ENCODE data around the gene KLRC3.
"Not testable (repeated sequence)": the region's sequence is repeated elsewhere in the genome, so short reads cannot be mapped to it uniquely, and the experiment has no call there.

KLRC3 gene

DNA sequence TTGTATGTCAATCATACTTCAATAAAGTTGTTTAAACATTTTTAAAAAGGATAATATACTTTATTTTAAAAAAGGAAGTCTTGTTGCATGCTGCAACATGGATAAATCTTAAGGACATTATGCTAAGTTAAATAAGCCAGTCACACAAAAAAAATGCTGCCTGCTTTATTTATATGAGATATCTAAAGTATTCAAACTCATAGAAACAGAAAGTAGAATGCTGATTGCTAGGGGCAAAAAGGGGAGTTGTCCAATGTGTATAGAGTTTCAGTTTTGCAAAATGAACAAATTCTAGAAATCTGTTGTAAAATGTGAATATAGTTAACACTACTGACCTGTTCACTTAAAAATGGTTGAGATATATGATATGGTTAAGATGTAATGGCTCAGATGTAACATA is 19.6 kb downstream of the KLRC3 start:
- DNase-seq (ENCODE audit: low read depth in 3 of 3, low spot score in 1 of 3): no peak

DNA sequence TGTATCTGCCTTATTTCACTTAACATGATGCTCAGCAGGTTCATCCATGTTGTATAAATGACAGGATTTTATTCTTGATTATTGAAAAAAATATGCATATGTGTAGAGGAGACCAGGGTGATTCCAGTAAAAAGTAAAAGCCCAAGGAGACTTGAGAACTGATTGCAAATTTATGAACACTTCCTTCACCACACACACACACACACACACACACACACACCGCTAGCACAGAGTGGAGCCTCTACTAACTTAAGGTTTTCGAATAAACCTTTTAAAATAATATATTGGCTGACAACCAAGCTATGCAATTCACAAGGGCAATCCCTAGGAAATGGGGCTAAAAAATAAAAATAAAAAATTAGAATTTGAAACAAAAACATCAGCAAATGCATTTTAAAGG is 22.2 kb downstream of the KLRC3 start:
- no peak for DNase-seq (ENCODE audit: low read depth in 3 of 3, low spot score in 1 of 3)

DNA sequence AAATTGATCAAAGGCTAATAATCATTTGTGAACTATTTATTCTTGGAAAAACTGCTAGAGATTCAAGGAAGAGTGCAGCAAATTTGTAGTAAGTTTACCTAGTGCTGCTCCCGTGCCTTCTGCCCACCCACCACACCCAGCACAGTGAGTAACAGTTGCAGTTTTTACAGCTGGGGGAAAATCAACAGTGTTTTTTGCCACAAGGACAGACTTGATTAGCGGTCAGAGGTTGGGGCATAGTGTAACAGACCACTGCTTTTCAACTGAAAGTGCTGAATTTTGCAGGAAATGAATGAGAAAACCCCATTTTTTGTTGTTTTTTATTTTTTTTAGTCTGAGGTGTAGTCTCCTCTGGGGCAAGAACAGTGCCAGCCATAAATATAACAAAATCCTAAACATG is 23.1 kb downstream of the KLRC3 start:
- no peak for DNase-seq (ENCODE audit: low read depth in 3 of 3, low spot score in 1 of 3)

DNA sequence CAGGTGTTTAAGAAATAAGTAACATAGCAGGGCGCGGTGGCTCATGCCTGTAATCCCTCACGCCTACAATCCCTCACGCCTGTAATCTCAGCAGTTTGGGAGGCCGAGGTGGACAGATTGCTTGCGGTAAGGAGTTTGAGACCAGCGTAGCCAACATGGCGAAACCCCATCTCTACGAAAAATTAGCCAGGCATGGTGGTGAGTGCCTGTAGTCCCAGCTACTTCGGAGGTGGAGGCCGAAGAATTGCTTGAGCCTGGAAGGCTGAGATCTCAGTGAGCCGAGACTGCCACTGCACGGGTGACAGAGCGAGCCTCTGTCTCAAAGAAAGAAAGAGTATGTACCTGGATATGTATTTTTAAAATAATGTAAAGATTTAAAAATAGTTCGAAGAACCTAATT is 24.2 kb downstream of the KLRC3 start:
- not testable (repeated sequence) for DNase-seq (ENCODE audit: low read depth in 3 of 3, low spot score in 1 of 3)

DNA sequence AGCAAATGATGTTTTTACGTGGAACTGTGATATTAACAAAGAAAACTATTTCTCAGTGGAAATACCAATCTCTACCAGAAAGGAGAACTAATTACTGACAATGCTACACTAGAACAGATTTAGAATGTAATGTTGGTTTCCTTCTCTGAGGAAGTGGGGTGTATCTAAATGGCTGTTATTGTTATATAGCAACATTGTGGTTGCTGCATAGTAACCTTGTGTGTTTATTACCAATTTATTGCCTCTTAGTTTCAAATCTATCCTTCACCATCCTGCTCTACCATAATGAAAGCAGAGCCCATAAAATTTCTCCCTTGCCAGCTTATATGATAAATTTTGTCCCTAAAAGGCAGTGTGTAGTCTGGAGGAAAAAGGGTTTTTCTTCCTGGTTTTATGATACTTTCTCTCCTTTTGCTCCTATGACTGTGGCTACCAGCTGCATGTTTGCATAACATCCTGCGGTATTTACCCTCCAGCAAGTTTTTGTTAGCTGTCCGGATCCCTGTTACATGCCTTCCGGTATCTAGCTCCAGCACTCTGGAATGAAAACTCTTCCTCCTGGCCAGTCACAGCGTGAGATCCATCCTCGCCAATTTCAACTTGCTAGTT is 24.9 kb downstream of the KLRC3 start:
- no peak for DNase-seq (ENCODE audit: low read depth in 3 of 3, low spot score in 1 of 3)

DNA sequence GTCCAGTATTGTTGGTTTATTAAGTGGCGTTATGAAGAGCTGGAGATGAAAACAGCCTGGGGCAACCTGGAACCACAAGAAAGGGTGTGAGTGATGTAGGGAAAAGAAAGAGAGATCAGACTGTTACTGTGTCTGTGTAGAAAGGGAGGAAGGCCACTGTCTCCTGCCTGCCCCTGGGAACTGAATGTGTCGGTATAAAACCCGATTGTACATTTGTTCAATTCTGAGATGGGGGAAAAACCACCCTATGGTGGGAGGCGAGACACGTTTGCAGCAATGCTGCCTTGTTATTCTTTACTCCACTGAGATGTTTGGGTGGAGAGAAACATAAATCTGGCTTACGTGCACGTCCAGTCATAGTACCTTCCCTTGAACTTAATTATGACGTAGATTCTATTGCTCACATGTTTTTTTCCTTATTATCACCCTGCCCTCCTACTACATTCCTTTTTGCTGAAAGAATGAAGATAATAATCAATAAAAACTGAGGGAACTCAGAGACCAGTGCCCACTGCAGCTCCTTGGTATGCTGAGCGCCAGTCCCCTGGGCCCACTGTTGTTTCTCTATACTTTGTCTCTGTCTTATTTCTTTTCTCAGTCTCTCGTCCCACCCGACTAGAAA is 25.8 kb downstream of the KLRC3 start:
- DNase-seq (ENCODE audit: low read depth in 3 of 3, low spot score in 1 of 3): not testable (repeated sequence)

DNA sequence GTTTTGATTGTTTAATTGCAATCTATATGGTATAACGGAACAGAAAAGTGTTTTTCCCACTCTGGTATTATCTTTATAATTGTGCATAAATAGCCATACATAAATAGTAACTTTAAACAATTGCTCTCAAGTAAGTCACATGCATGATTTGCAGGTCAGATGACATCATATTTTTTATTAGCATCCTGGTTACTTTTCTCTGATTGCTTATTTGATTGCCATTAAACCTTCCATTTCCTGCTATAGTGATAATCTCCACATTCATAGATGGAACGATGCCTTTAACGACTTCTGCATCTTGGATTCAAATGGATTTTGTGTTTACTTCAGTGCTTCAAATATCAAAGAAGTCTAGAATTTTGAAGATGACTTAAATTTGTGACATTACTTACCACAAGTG is 27.1 kb downstream of the KLRC3 start:
- DNase-seq (ENCODE audit: low read depth in 3 of 3, low spot score in 1 of 3): no peak

DNA sequence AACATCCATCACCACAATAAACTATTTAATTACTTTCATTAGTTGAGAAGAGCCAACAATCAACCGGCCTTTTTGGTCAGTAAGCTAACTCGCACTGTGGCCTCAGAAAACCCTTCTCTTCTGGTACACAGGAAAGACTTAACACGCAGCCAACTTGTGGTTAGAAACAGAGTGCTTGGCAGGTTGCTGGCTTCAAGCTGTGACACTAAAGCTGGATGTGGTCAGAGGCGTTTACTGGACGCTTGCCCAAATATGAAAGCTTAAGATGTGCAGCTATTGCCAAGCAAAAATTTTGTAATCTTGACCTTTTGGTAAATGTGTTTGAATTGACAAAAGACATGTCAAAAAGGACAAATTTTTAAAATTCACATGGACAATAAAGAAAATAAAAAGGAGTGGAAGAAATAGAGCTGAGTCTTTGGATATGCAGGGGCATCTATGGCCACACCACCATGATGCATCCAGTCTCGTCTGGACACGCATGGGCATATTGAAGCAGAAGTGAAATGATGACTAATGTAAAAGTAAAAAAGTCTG is 27.9 kb downstream of the KLRC3 start:
- no peak for DNase-seq (ENCODE audit: low read depth in 3 of 3, low spot score in 1 of 3)

DNA sequence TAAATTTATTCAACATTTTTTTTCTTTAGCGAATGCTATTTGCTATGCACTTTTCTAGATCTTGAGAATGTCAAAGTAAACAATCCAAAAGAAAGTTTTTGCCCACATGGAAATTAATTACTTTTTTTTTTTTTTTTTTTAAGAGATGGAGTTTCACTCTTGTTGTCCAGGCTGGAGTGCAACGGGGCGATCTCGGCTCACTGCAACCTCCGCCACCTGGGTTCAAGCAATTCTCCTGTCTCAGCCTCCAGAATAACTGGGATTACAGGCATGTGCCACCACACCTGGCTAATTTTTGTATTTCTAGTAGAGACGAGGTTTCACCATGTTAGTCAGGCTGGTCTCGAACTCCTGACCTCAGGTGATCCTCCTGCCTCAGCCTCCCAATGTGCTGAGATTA is 29.4 kb downstream of the KLRC3 start:
- not testable (repeated sequence) for DNase-seq (ENCODE audit: low read depth in 3 of 3, low spot score in 1 of 3)

DNA sequence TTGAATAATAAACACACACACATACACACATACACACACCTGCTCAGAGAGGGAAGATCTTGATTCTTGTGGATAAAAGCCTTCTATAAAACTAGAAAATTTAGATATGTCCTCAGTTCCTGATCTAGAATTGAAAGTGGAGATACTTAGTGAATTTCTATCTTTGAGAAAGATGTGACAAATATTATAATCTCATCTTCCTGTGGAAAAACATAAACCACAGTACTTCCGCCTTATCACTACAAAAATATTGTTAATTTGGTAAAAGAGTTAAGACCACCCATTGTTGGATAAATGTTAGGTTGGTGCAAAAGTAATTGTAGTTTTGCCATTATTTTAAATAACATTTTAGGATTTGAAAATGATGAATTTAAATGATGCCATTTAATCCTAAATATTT is 30.5 kb downstream of the KLRC3 start, which contains the start of gene KLRK1:
KLRK1 (minus strand) TSS at position 138 of the 400 bp plus-strand sequence. CDS start 1,231 bp downstream, outside the sequence.
- no peak for DNase-seq (ENCODE audit: low read depth in 3 of 3, low spot score in 1 of 3)

DNA sequence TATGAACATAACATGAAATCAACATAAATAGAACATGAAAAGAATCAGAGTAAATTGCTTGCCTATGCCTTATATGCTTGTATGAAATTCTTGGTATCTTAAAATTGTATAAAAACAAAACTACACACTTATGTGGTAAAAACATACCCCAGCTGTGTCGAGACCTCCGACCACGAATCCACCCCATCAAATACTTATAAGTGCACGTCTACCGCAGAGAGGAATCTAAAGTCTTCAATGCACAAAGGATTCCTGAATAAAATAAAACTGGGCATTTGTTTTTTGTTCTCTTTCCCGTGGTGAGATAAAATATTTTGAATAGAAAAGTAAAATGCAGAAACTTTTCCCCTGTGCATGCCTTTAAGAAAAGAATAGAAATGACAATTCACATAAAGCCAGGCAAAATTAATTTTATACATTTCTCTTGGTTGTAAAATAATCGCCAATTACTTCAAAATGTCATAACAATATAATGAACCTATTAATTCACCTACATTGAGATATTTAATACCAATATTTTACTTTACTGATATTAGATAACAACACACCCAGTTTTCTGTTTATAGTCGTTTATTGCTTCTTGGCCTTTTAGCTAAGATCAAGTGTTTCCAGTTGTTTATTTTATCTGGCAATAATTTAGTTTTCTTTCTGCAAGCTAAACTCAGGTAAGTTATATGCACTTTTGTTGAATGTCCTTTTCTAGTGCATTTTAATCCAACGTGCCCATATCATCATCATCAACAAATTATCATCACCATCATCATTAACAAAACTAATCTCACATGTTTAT is 31.6 kb downstream of the KLRC3 start:
- DNase-seq (ENCODE audit: low read depth in 3 of 3, low spot score in 1 of 3): no peak

DNA sequence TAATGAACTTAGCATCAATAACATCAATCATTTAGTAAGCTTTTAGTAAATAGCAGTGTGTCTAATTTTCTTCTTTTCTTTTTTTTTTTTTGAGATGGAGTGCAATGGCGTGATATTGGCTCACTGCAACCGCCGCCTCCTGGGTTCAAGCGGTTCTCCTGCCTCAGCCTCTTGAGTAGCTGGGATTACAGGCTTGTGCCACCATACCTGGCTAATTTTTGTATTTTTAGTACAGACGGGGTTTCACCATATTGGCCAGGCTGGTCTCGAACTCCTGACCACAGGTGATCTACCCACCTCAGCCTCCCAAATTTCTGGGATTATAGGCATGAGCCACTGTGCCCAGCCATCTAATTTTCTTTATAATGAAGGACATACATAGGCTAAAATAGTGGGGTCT is 32.9 kb downstream of the KLRC3 start:
- not testable (repeated sequence) for DNase-seq (ENCODE audit: low read depth in 3 of 3, low spot score in 1 of 3)

DNA sequence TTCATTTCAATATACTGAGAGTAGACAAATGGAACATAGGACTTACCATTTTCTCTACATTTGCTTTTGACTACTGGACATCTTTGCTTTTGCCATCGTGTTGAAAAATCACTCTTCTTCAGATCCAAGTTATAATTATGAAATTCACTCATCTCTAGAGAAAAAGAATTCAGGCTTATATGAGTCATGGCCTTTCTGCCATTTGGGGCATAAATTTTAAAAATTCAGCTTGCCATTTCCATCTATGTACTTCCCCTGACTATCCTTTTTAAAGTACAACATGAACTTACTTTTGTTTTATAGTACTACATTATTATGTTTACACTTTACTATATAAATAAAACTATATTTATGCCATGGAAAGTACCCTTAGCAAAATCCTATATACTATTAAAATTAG is 33.5 kb downstream of the KLRC3 start:
- DNase-seq (ENCODE audit: low read depth in 3 of 3, low spot score in 1 of 3): no peak

DNA sequence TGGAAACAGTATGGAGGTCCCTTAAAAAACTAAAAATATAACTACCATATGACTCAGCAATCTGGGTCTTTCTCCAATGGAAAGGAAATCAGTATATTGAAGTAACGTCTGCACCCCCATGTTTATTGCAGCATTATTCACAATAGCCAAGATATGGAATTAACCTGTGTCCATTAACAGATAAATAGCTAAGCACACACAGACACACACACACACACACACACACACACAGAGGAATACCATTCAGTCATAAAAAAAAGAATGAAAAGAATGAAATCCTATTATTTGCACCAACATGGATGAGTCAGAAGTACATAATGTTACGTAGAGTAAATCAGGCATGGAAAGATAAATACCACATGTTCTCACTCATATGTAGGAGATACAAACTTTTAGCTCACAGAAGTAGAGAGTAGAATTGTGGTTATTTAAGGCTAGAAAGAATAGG is 35.2 kb downstream of the KLRC3 start:
- DNase-seq (ENCODE audit: low read depth in 3 of 3, low spot score in 1 of 3): no peak

DNA sequence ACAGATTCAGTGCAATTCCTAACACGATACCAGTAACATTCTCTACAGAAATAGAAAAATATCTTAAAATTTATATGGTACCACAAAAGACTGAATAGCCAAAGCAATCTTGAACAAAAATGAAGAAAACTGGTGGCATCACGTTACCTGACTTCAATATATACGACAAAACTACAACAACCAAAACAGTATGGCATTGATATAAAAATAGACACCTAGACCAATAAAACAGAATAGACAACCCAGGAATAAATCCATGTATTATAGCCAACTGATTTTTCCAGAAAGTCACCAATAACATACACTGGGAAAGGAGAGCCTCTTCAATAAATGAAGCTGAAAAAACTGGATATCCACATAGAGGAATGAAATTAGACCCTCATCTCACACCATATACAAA is 36.2 kb downstream of the KLRC3 start:
- DNase-seq (ENCODE audit: low read depth in 3 of 3, low spot score in 1 of 3): no peak

DNA sequence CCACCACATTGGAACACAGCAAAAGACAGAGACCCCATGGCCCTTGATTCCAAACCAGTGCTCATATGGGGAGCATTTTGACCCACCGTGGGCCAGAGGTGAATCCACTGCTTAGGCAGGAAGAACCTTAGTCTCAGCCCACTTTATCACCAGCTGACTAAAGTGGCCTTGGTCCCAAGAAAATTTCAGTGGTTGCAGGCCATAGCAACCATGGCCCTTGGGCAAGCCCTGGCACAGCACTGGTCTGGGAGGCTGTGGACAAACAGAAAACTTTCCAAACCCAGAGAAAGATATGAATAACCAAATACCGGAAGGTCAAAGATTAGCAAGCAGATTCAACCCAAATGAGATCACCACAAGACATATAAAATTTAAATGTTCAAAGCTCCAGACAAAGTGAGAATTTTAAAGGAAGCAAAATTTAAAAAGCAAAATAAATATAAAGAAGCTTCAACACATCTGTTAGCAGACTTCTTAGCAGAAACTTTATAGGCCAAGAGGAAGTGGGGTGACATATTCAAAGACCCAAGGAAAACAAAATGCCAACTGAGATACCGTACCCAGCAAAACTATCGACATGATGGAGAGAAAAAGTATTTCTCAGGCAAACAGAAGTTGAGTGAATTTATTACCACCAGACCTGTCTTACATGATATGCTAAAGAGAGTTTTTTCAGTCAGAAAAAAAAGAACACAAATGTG is 38.3 kb downstream of the KLRC3 start:
- DNase-seq (ENCODE audit: low read depth in 3 of 3, low spot score in 1 of 3): no peak

DNA sequence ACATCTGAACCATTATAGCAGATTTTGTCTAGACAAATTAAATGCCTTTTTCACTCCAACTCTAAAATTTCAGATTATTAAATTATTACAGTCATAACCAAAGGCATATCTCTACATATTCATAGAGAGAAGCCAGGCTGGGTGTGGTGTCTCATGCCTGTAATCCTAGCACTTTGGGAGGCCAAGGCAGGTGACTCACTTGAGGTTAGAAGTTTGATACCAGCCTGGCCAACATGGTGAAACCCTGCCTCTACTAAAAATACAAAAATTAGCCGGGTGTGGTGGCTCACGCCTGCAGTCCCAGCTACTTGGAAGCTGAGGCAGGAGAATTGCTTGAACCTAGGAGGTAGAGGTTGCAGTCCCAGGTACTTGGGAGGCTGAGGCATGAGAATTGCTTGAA is 41.7 kb downstream of the KLRC3 start:
- DNase-seq (ENCODE audit: low read depth in 3 of 3, low spot score in 1 of 3): not testable (repeated sequence)

DNA sequence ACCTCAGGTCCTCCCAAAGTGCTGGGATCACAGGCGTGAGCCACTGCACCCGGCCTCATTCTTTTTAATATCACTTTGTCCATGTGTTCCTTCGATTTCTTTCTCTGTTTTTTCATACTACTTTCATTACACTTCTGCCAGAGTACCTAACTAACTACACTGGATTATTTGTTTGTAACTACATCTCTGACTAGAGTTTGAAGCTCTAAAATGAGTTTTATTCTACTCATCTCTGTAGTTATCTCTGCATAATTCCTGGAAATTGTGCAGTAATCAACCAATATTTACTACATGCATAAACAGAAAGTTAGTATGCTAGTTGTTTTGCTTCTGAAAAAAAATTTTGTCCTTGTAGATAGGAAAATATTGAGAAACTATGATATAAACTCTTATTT is 45.8 kb downstream of the KLRC3 start:
- no peak for DNase-seq (ENCODE audit: low read depth in 3 of 3, low spot score in 1 of 3)

DNA sequence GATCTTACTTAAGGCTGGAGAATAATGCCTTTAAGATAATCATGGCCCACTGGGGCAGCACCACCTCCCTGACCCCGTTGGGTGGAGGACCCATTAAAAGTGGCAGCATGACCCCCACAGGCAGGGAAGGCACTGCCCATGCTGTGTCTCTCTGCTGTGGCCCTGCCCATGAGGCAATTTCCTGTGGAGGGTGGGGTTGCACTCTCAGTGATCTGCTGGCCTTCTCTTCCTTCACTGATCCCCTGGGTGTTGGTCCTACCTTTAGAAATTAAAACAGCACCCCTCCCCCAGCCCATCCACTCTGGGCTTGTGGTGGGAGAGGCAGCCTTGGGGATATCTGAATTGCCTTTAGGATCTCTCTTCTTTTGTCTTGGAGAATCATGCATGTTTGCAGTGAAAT is 47.8 kb downstream of the KLRC3 start:
- no peak for DNase-seq (ENCODE audit: low read depth in 3 of 3, low spot score in 1 of 3)

DNA sequence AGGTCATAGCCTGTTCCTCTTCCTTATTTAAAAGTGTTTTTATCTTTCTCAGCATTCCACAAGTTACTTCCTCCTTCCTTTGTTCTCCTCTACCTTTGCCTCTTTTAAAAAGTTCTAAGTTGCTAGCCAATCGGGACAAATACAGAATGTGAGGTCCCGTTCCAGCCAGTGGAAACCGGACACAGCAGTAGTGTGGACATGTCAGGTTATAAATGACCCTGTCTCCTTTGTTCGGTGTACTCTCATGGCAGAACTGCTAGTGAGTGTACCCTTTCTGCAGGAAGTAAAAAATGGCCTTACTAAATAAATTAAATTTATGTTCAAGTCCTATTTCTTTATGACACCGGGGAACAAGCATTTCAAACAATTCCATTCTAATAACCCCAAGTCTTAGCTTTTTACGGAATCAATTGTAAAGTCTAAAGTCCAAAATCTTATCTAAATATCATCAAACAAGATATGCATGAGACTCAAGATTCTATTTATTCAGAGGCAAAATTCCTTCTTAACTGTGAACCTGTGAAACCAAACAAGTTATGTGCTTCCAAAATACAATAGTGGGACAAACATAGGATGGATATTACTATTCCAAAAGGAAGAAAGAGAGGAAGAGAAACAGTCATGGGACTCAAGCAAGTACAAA is 48.4 kb downstream of the KLRC3 start:
- not testable (repeated sequence) for DNase-seq (ENCODE audit: low read depth in 3 of 3, low spot score in 1 of 3)

All from stimulated activated CD4-positive, alpha-beta T cell treated with anti-CD3 and anti-CD28 coated beads, TNF-alpha, amount 100 ng/mL, for 1 hour (primary cell).